A549 (cell line): ENCODE results near the gene GABRD. TPM values are rescaled to one million over a fixed set of nuclear protein-coding genes. Genes with fewer than 3 reads are reported as not detected.

Experiments used
- ATAC-seq, 2 experiments: fragments of 200-7000 bp in 1 of 2; fragments of >200 bp in 1 of 2; cut with Nextera tagmentation in 1 of 2; cut with Tn5 transposase in 1 of 2; 3 replicates each; pipeline versions ENCODE4 v1.8.0 to v1.9.1; 2018 to 2020; ENCODE audit warnings: mild to moderate bottlenecking in 1 of 2, moderate library complexity in 1 of 2
- CTCF ChIA-PET: fragments of 300-600 bp; sonication (Branson Sonifier 250); formaldehyde crosslinking; extraction: SDS; loops from one replicate; lab custom pipeline; 2021; ENCODE audit warnings: antibody characterized with exemption, inconsistent platforms; lab: Yijun Ruan, JAX
- POLR2A ChIA-PET: fragments of 350-600 bp; formaldehyde crosslinking; extraction: SDS; loops from one replicate; lab custom pipeline; 2021; ENCODE audit warnings: antibody characterized with exemption, inconsistent platforms; lab: Yijun Ruan, JAX
- DNase-seq, 2 experiments: peaks; one replicate each; pipeline versions ENCODE4 v3.0.0 to v3.0.0-alpha.2; 2011 to 2016; ENCODE audit warnings: low read depth in 1 of 2, low spot score in 1 of 2
- FAIRE-seq: peaks from 2 replicates; lab custom pipeline; 2011; peaks lifted over from hg19 to GRCh38; lab: Jason Lieb, UNC
- H3K27ac ChIP-seq, 2 experiments: fragments of >200 bp; sonication (Bioruptor Twin); formaldehyde crosslinking; 3 replicates each; pipeline ENCODE4 v1.5.1; 2016 to 2017
- H3K4me1 ChIP-seq: fragments of >200 bp; sonication (Bioruptor Twin); formaldehyde crosslinking; 3 replicates; pipeline ENCODE4 v1.6.1; 2016
- H3K4me2 ChIP-seq: fragments of >200 bp; sonication (Bioruptor Twin); formaldehyde crosslinking; 3 replicates; pipeline ENCODE4 v1.6.1; 2016
- H3K4me3 ChIP-seq: fragments of >200 bp; sonication (Bioruptor Twin); formaldehyde crosslinking; 3 replicates; pipeline ENCODE4 v1.5.1; 2016
- H3K9me3 ChIP-seq: fragments of >200 bp; sonication (Bioruptor Twin); formaldehyde crosslinking; 3 replicates; pipeline ENCODE4 v1.6.1; 2016
- BCL3 ChIP-seq: fragments of >200 bp; sonication (Bioruptor Twin); formaldehyde crosslinking; IDR thresholded peaks from 3 replicates; pipeline ENCODE4 v1.6.1; 2016
- BHLHE40 ChIP-seq: IDR thresholded peaks from 2 replicates; pipeline ENCODE4 v1.6.1; 2012; ENCODE audit warnings: low read depth, low read length, inconsistent platforms
- CEBPB ChIP-seq, 2 experiments: fragments of >200 bp in 1 of 2; sonication (Bioruptor Twin) in 1 of 2; formaldehyde crosslinking in 1 of 2; IDR thresholded peaks; 2 replicates each; pipeline ENCODE4 v1.6.1; 2012 to 2016
- EHMT2 ChIP-seq: fragments of 200-600 bp; sonication (generic); IDR thresholded peaks from 2 replicates; pipeline ENCODE4 v1.6.1; 2016; ENCODE audit warnings: antibody characterized with exemption, low read depth, mild to moderate bottlenecking, moderate library complexity
- ESRRA ChIP-seq: fragments of 150-350 bp; IDR thresholded peaks from 2 replicates; pipeline ENCODE4 v1.6.1; 2014; ENCODE audit warnings: mild to moderate bottlenecking, low read length, borderline replicate concordance
- HDAC2 ChIP-seq: fragments of 200-600 bp; sonication (generic); IDR thresholded peaks from 2 replicates; pipeline ENCODE4 v1.6.1; 2016
- HMGXB4 ChIP-seq: fragments of 250-450 bp; sonication (Bioruptor Pico); IDR thresholded peaks from 2 replicates; pipeline ENCODE4 v1.5.0; 2021; ENCODE audit warnings: mild to moderate bottlenecking, moderate library complexity, borderline replicate concordance
- HOXA7 ChIP-seq: fragments of 250-450 bp; sonication (Bioruptor Pico); IDR thresholded peaks from 2 replicates; pipeline ENCODE4 v1.5.0; 2020; ENCODE audit warnings: mild to moderate bottlenecking, moderate library complexity
- HOXB13 ChIP-seq: fragments of 250-450 bp; sonication (Bioruptor Pico); IDR thresholded peaks from 2 replicates; pipeline ENCODE4 v1.5.0; 2020; ENCODE audit warnings: low read depth, mild to moderate bottlenecking, moderate library complexity
- HOXB5 ChIP-seq: fragments of 250-450 bp; sonication (Bioruptor Pico); IDR thresholded peaks from 2 replicates; pipeline ENCODE4 v1.5.0; 2020; ENCODE audit warnings: mild to moderate bottlenecking, moderate library complexity
- JUN ChIP-seq, 2 experiments: fragments of >200 bp; sonication (Bioruptor Twin); formaldehyde crosslinking; IDR thresholded peaks; 2 replicates in 1 of 2; 3 replicates in 1 of 2; pipeline ENCODE4 v1.6.1; 2016 to 2017
- JUNB ChIP-seq: fragments of >200 bp; sonication (Bioruptor Twin); formaldehyde crosslinking; IDR thresholded peaks from 2 replicates; pipeline ENCODE4 v1.6.1; 2016
- MAZ ChIP-seq: fragments of 150-350 bp; IDR thresholded peaks from 2 replicates; pipeline ENCODE4 v1.6.1; 2014; ENCODE audit warnings: antibody characterized with exemption, low read depth, low read length, borderline replicate concordance
- NR3C1 ChIP-seq: fragments of >200 bp; sonication (Bioruptor Twin); formaldehyde crosslinking; IDR thresholded peaks from 3 replicates; pipeline ENCODE4 v1.6.1; 2017
- PHF8 ChIP-seq: fragments of 200-600 bp; sonication (generic); IDR thresholded peaks from 2 replicates; pipeline ENCODE4 v1.6.1; 2016; ENCODE audit warnings: low read depth, mild to moderate bottlenecking, antibody characterized with exemption, moderate library complexity, borderline replicate concordance
- POLR2AphosphoS2 ChIP-seq: conservative IDR thresholded peaks from 2 replicates; pipeline ENCODE4 v1.6.1; 2012; ENCODE audit warnings: low read length, improper control_type of control experiment, inconsistent platforms
- RAD21 ChIP-seq, 2 experiments: fragments of >200 bp in 1 of 2; sonication (Bioruptor Twin) in 1 of 2; formaldehyde crosslinking in 1 of 2; IDR thresholded peaks in 1 of 2; conservative IDR thresholded peaks in 1 of 2; 2 replicates in 1 of 2; 3 replicates in 1 of 2; pipeline ENCODE4 v1.6.1; 2012 to 2018; ENCODE audit warnings: inconsistent platforms in 1 of 2
- RCOR1 ChIP-seq: fragments of 150-350 bp; IDR thresholded peaks from 2 replicates; pipeline ENCODE4 v1.6.1; 2014; ENCODE audit warnings: antibody characterized with exemption, low read length, low read depth
- RFX5 ChIP-seq: fragments of 450-650 bp; IDR thresholded peaks from 2 replicates; pipeline ENCODE4 v1.7.1; 2014; ENCODE audit warnings: antibody characterized with exemption, mild to moderate bottlenecking, moderate library complexity
- TFCP2L1 ChIP-seq: fragments of 250-450 bp; sonication (Bioruptor Pico); IDR thresholded peaks from 2 replicates; pipeline ENCODE4 v1.5.0; 2021; ENCODE audit warnings: mild to moderate bottlenecking
- ZSCAN20 ChIP-seq: fragments of 250-450 bp; sonication (Bioruptor Pico); IDR thresholded peaks from 2 replicates; pipeline ENCODE4 v1.8.0; 2022; ENCODE audit warnings: mild to moderate bottlenecking, moderate library complexity
- WGBS: methylation state at CpG from one replicate; pipeline ENCODE4 v1.1.6; 2017; ENCODE audit errors: missing lambda C conversion rate; 5-methylcytosine and 5-hydroxymethylcytosine counted together
- polyA plus RNA-seq, 4 experiments: library from polyadenylated mRNA; depleted of rRNA in 3 of 4; stranded (reverse); fragments of >200 nt; fragmentation: RNase III in 1 of 4; extraction: RNeasy Plus Mini Kit Qiagen cat#74134 plus additional on column Dnase treatment in 1 of 4; gene quantifications; 2 replicates in 3 of 4; 3 replicates in 1 of 4; pipeline ENCODE4 v1.2.3, GENCODE V29; 2011 to 2017
- TF ChIP-seq, protein P1 (sequence below): fragments of 200-600 bp; sonication (generic); IDR thresholded peaks from 2 replicates; pipeline ENCODE4 v1.6.1; 2016; ENCODE audit warnings: antibody characterized with exemption, mild to moderate bottlenecking, moderate library complexity
- TF ChIP-seq, protein P2 (sequence below): fragments of 250-450 bp; sonication (Bioruptor Pico); IDR thresholded peaks from 2 replicates; pipeline ENCODE4 v1.5.0; 2020; ENCODE audit warnings: low read depth, mild to moderate bottlenecking, moderate library complexity
- TF ChIP-seq, protein P3 (sequence below): fragments of >200 bp; sonication (Bioruptor Twin); formaldehyde crosslinking; IDR thresholded peaks from 3 replicates; pipeline ENCODE4 v1.5.1; 2016

The GABRD gene
- polyA plus RNA-seq, 2 of the 4 experiments (the other 2 are of a cell fraction), result 0.12 to 0.52 TPM

DNA sequence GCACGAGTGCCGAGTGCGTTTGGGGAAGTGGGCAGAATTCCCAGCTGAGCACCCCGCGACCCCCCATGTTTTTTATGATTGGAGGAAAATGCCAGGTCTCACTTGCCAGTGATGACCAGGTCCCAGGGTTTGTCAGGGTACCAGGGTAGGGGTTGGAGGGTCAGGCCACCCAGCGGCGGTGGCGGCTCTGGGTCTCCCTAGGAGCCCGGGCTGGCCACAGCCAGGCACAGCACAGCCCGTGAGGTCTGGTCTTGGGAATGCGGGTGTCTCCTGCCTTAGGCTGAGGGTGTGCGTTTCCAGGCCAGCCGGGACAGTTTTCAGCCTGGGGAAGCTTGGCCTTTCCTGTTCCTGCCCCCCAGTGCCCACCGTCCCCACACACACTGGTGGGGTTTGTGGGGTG is 53.7 kb downstream of the GABRD start (continued):
- TF ChIP-seq HMGXB4 (CRISPR knock-in tag), result no peak
- no peak for TF ChIP-seq HOXA7 (CRISPR knock-in tag)
- TF ChIP-seq TFCP2L1 (CRISPR knock-in tag), result no peak
- TF ChIP-seq ESRRA, result no peak
- TF ChIP-seq, protein P1, sequence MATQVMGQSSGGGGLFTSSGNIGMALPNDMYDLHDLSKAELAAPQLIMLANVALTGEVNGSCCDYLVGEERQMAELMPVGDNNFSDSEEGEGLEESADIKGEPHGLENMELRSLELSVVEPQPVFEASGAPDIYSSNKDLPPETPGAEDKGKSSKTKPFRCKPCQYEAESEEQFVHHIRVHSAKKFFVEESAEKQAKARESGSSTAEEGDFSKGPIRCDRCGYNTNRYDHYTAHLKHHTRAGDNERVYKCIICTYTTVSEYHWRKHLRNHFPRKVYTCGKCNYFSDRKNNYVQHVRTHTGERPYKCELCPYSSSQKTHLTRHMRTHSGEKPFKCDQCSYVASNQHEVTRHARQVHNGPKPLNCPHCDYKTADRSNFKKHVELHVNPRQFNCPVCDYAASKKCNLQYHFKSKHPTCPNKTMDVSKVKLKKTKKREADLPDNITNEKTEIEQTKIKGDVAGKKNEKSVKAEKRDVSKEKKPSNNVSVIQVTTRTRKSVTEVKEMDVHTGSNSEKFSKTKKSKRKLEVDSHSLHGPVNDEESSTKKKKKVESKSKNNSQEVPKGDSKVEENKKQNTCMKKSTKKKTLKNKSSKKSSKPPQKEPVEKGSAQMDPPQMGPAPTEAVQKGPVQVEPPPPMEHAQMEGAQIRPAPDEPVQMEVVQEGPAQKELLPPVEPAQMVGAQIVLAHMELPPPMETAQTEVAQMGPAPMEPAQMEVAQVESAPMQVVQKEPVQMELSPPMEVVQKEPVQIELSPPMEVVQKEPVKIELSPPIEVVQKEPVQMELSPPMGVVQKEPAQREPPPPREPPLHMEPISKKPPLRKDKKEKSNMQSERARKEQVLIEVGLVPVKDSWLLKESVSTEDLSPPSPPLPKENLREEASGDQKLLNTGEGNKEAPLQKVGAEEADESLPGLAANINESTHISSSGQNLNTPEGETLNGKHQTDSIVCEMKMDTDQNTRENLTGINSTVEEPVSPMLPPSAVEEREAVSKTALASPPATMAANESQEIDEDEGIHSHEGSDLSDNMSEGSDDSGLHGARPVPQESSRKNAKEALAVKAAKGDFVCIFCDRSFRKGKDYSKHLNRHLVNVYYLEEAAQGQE, result no peak
- no peak for TF ChIP-seq RAD21 (conservative IDR thresholded peaks at IDR 0.05 in 1 of 2, IDR thresholded peaks at IDR 0.05 in 1 of 2)
- no peak for TF ChIP-seq JUNB
- no peak for TF ChIP-seq BHLHE40

- WGBS, result 89% methylated on average over 7 of the region's 59 CpGs
- H3K4me3 ChIP-seq, result no peak overlapping the region
Observed at GRCh38 chr1:2073382-2074230, 54.5 kb downstream of the GABRD start.

GRCh38 chr1:2074396-2074795 is 55.3 kb downstream of the GABRD start:
- FAIRE-seq (no peak), ATAC-seq (no peak), DNase-seq (no peak)
- peaks cover 12% of the 10 kb centered on the region; the same call in 2 of the 3 replicates for H3K9me3 ChIP-seq
- WGBS, result 80% methylated on average over 17 of the region's 19 CpGs
- POLR2A ChIA-PET, result no interaction called here
- CTCF ChIA-PET, result no interaction called here
- no peak overlapping the region for H3K27ac ChIP-seq
- no peaks in the 10 kb centered on the region for H3K4me1 ChIP-seq
- no peak overlapping the region for H3K4me2 ChIP-seq
- no peak overlapping the region for H3K4me3 ChIP-seq
- TF ChIP-seq EHMT2 (no peak), RFX5 (no peak), POLR2AphosphoS2 (no peak), PHF8 (no peak), CEBPB (IDR thresholded peaks at IDR 0.05) (no peak), HDAC2 (no peak), RCOR1 (no peak), HOXB13 (CRISPR knock-in tag) (no peak), HOXA7 (CRISPR knock-in tag) (no peak), JUN (IDR thresholded peaks at IDR 0.05) (no peak), BCL3 (no peak), ZSCAN20 (CRISPR knock-in tag) (no peak), NR3C1 (no peak)
- TF ChIP-seq, protein P2, sequence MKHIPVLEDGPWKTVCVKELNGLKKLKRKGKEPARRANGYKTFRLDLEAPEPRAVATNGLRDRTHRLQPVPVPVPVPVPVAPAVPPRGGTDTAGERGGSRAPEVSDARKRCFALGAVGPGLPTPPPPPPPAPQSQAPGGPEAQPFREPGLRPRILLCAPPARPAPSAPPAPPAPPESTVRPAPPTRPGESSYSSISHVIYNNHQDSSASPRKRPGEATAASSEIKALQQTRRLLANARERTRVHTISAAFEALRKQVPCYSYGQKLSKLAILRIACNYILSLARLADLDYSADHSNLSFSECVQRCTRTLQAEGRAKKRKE (CRISPR knock-in tag), result no peak

More at GRCh38 chr1:2073382-2074230, 54.5 kb downstream of the GABRD start:
- H3K9me3 ChIP-seq, result peaks cover 12% of the 10 kb centered on the region; the same call in 2 of the 3 replicates
- CTCF ChIA-PET, result no interaction called here
- H3K4me2 ChIP-seq, result no peak overlapping the region
- TF ChIP-seq BHLHE40, result no peak
- TF ChIP-seq, protein P3, sequence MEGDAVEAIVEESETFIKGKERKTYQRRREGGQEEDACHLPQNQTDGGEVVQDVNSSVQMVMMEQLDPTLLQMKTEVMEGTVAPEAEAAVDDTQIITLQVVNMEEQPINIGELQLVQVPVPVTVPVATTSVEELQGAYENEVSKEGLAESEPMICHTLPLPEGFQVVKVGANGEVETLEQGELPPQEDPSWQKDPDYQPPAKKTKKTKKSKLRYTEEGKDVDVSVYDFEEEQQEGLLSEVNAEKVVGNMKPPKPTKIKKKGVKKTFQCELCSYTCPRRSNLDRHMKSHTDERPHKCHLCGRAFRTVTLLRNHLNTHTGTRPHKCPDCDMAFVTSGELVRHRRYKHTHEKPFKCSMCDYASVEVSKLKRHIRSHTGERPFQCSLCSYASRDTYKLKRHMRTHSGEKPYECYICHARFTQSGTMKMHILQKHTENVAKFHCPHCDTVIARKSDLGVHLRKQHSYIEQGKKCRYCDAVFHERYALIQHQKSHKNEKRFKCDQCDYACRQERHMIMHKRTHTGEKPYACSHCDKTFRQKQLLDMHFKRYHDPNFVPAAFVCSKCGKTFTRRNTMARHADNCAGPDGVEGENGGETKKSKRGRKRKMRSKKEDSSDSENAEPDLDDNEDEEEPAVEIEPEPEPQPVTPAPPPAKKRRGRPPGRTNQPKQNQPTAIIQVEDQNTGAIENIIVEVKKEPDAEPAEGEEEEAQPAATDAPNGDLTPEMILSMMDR, result no peak
- TF ChIP-seq MAZ, result no peak
- TF ChIP-seq HOXB5, result no peak
- no peak for TF ChIP-seq JUN (IDR thresholded peaks at IDR 0.05)
- no peak for TF ChIP-seq ZSCAN20 (CRISPR knock-in tag)
- H3K27ac ChIP-seq, result no peak overlapping the region
- ATAC-seq, result no peak
- POLR2A ChIA-PET, result no interaction called here
- no peaks in the 10 kb centered on the region for H3K4me1 ChIP-seq
- DNase-seq, result no peak
- no peak for FAIRE-seq
